Measurements from ENCODE around the gene MICAL3.

MICAL3 gene

GRCh38 chr22:17788528-17789378 is 235.6 kb downstream of the MICAL3 start:
- no peak for DNase-seq (ENCODE audit: low spot score)

DNA sequence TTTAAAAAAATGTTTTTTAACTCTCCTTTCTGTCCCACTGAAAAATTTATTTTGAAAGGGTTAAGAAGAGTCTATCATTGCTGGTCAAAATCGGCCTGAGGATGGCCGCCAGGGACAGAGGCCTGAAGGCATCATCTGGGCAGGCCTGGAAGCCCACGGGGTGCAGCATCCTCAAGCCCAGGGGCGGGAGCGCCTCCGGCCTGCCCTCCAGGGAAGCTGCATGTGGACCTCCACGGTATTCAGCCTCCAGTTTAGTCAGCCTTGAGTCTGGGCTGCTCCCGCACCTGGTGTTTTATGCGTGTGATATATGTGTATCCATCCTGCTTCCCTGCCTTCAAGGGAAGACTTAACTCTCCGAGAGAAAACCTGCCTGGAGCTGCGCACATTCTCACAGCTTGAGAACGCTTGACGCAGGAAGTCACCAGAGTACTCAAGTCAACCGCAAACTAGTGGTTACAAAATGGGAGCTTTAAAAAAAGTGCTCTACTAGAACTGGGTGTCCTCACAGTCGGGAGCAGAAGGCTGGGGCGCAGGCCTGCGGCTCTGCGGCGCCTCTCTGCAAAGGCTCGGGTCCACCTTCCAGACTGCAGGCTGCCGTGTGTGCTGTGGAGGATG is 236.5 kb downstream of the MICAL3 start:
- no peak for DNase-seq (ENCODE audit: low spot score)

- DNase-seq (ENCODE audit: low spot score) = no peak
These were observed 237.1 kb downstream of the MICAL3 start for GRCh38 chr22:17787241-17787640.

GRCh38 chr22:17786435-17787161 is 237.8 kb downstream of the MICAL3 start:
- DNase-seq (ENCODE audit: low spot score) = peak; percentile 82

- peak; percentile 78 for DNase-seq (ENCODE audit: low spot score)
These were observed 238.9 kb downstream of the MICAL3 start for GRCh38 chr22:17785185-17786184.

- no peak for DNase-seq (ENCODE audit: low spot score)
These were observed 239.6 kb downstream of the MICAL3 start for GRCh38 chr22:17784776-17785175.

GRCh38 chr22:17783773-17784480 is 240.4 kb downstream of the MICAL3 start:
- no peak for DNase-seq (ENCODE audit: low spot score)

- no peak for DNase-seq (ENCODE audit: low spot score)
These were observed 241.0 kb downstream of the MICAL3 start for GRCh38 chr22:17783312-17783711.

- DNase-seq (ENCODE audit: low spot score) = no peak
These were observed 241.7 kb downstream of the MICAL3 start for GRCh38 chr22:17782621-17783020.

GRCh38 chr22:17782158-17782557 is 242.2 kb downstream of the MICAL3 start:
- no peak for DNase-seq (ENCODE audit: low spot score)

GRCh38 chr22:17781319-17782031 is 242.9 kb downstream of the MICAL3 start:
- DNase-seq (ENCODE audit: low spot score) = peak; percentile 59

DNA sequence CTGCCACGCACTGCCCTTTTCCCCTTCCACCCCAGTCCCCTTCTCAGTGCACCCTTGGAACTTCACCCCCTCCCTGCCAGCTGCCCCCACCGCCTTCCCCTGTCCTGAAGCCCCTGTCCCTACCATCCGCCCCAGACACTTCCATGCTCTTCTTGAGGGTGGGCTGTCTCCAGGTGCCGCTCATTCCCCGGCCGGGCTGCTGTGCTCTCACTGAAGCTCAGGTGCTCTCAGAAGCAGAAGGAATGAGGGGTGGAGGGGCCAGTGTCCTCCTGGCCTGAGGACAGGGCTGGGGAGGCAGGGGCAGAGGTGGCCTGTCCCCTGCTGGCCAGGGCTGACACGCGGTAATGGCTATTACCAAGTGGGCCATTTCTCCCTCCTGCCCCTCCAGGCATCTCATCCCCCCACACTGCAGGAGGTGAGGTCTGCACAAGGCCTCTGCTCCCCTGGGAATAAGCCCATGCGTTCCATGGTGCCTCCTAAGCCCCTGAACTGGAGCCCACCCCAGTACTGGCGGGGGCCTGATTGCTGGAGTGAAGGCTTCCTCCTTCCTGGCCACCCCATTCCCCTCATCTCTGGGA is 243.5 kb downstream of the MICAL3 start:
- no peak for DNase-seq (ENCODE audit: low spot score)

GRCh38 chr22:17780116-17780740 is 244.1 kb downstream of the MICAL3 start:
- DNase-seq (ENCODE audit: low spot score) = no peak

DNA sequence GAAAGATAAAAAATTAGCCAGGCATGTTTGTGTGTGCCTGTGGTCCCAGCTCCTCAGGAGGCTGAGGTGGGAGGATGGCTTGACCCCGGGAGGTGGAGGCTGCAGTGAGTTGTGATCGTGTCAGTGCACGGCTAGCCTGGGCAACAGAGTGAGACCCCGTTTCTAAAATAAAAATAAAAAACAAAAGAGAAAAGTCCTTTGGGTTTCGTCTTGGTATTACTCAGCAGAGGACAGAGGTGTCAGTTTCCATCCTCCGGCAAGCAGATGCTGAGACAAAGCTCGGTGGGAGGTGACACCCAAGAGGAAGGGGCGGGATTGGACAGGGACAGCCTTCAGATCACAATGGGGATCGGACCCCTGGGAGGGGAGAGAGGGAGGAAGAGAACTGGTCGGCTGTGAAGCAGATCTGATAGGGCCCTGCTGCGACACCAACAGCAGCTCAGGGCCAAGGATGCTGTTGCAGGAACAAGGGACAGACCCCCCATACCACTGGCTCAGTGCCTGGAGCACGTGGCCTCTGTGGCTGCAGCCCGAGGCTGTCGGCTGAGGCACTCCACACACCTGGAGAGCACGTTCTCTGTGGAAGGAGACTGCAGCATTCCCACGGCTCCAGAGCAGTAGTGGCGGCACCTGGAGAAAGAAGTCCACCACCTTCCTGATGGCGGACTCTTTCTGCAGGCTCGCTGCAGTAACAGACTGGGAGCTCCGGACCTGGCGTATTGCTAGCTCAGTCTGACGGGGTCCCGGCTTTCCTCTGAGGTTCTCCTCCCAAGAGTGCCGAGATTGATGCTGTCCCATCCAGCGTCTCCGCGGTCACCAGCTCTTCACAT is 244.9 kb downstream of the MICAL3 start:
- DNase-seq (ENCODE audit: low spot score) = no peak

DNA sequence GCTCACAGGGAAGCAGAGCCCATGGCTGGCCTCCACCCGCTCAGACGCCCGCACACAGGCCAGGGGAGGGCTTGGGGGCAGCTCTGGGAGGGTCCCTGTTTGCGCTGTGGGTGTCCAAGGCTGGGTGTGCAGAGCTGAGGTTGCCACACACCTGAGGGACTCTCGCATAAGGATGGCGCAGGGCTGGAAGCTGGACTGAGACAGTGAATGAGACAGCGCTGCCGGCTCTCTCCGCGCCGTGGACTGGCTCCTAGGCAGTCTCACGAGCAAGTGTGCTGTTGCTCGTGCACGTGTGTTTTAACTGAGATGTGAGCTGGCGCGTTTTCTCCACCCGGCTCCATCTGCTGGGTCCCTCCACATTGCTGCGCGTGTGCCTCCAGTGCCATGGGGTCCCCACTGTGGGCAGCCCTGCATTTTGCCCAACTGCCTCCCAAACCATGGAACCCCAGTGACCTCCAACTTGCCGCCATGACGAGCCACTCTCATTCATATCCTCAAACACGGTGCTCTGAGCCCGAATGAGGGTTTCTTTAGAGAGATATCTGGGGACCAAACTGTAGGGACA is 245.9 kb downstream of the MICAL3 start:
- DNase-seq (ENCODE audit: low spot score) = no peak

DNA sequence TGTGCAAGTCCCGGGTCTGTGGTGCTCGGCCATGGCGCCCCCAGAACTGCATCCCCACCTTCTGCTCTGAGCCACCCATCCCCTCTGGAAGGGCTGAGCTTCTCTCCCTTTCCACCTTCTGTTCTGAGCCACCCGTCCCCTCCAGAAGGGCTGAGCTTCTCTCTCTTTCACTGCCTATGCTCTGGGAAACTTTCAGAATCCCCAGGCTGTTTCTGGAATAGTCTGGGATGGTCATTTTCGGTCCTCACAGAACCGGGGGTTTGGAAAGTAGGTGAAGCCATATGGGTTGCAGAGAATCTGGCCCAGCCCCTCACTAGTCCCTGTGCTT is 246.7 kb downstream of the MICAL3 start:
- DNase-seq (ENCODE audit: low spot score) = no peak

GRCh38 chr22:17777005-17777716 is 247.2 kb downstream of the MICAL3 start:
- peak; percentile 43 for DNase-seq (ENCODE audit: low spot score)

Measured in hematopoietic multipotent progenitor cell treated with erythropoietin and hydrocortisone succinate and interleukin-3 and kit ligand, for 15 days (in vitro differentiated cells).